Pancreas (tissue), 10 donors: ENCODE data around the gene PAFAH1B1. TPM values are rescaled to one million over a fixed set of nuclear protein-coding genes. Genes with fewer than 3 reads are reported as not detected.
"Not testable (repeated sequence)": the region's sequence is repeated elsewhere in the genome, so short reads cannot be mapped to it uniquely, and the experiment has no call there.

Source experiments
- ATAC-seq, 4 donors: fragments of 200-7000 bp; cut with Tn5 transposase; one replicate each; pipeline versions ENCODE4 v1.8.0 to v1.9.1; 2020; ENCODE audit warnings: mild to moderate bottlenecking in 4 of 4, moderate library complexity in 4 of 4
- DNase-seq, 6 donors: peaks; one replicate each; pipeline ENCODE4 v3.0.0-alpha.2; 2020
- FAIRE-seq: peaks from 2 replicates; lab custom pipeline; 2012; peaks lifted over from hg19 to GRCh38; lab: Jason Lieb, UNC
- H3K27ac ChIP-seq, 4 donors: fragments of 200-600 bp; sonication (generic); 1 replicate in 3 of 4; 2 replicates in 1 of 4; pipeline versions ENCODE4 v1.5.0 to v1.8.0; 2020
- H3K27me3 ChIP-seq, 4 donors: fragments of 200-600 bp; one replicate each; pipeline ENCODE4 v1.8.0; 2021
- H3K36me3 ChIP-seq, 3 donors: fragments of 200-600 bp; sonication (generic) in 1 of 3; one replicate each; pipeline versions ENCODE4 v1.5.0 to v1.8.0; 2020 to 2021
- H3K4me1 ChIP-seq, 3 donors: fragments of 200-600 bp; one replicate each; pipeline ENCODE4 v1.8.0; 2021
- H3K4me3 ChIP-seq, 4 donors: fragments of 200-600 bp; sonication (generic) in 2 of 4; one replicate each; pipeline versions ENCODE4 v1.5.0 to v1.8.0; 2020 to 2021
- H3K9me3 ChIP-seq, 4 donors: fragments of 200-600 bp; one replicate each; pipeline ENCODE4 v1.8.0; 2021
- WGBS, 2 donors: extraction: QIAGEN DNeasy Blood & Tissue Kit; methylation state at CpG; one replicate each; pipeline ENCODE4 v1.1.7; 2013; 5-methylcytosine and 5-hydroxymethylcytosine counted together
- intact Hi-C, 3 donors: fragments of 100-400 bp; cut with DNase I; formaldehyde crosslinking; loops; one replicate each; pipeline versions ENCODE4 v1.11.1 to v1.14.2; 2022
- polyA plus RNA-seq, 2 donors: library from polyadenylated mRNA; stranded (reverse); fragments of 200-250 nt; gene quantifications; one replicate each; pipeline ENCODE4 v1.2.3, GENCODE V29; 2013
- total RNA-seq, 6 donors: library from RNA; stranded (reverse); fragmentation: NEBNext Ultra II Directional in 4 of 6; extraction: Animal tissue kit (Norgen Biotek cat#: 25700) in 4 of 6; gene quantifications; one replicate each; pipeline versions ENCODE4 v1.2.1 to v1.2.4, GENCODE V29; 2021 to 2023
- TF ChIP-seq, protein P1 (sequence below), 4 donors: fragments of 200-600 bp; sonication (generic) in 3 of 4; IDR thresholded peaks; one replicate each; pipeline versions ENCODE4 v1.5.0 to v1.8.0; 2021; ENCODE audit warnings: antibody characterized with exemption in 4 of 4
- donor health status: healthy with polysubstance abuse.
- donor health status: DM: no; HTN: no; CAD: no; lungs with moderate emphysema.
- donor health status: DM: no; HTN: no; CAD: no.
- donor health status: control.
- donor health status: control.
- donor health status: Bipolar disorder and iron deficiency.
- donor health status: DM: yes; HTN: yes; CAD: no.
- donor health status: DM: no; HTN: no; CAD: no.
- donor health status: DM: no; HTN: no; CAD: no.
- donor health status: DM: yes; HTN: yes; CAD: no.

PAFAH1B1 gene
- total and polyA plus RNA-seq, 8 donors = 17.3 to 66.1 (median 34.9) TPM

DNA sequence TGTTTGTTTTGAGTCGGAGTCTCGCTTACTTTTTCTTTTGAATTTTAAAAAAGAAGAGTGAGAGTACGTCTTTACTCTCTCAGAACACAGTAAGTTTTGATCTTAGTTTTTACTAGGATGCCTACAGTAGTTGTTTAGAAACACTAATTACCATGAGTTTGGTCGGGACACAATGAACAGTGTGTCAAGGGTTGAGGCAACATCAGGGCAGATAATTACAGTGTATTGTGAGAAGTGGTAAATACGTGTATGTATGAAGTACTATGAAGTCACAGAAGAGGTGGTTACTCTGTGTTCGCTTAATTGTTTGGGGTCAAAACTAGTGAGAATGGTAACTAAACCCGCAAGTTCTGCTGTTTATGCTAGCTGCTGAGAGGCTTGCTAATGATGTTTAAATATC, 18.2 kb downstream of the PAFAH1B1 start:
- Histone ChIP-seq H3K4me1 (peaks cover 0 to 4% (median 4%) of the 10 kb centered on the region in 3 donors), H3K36me3 (no peaks in the 10 kb centered on the region), H3K9me3 (no peaks in the 10 kb centered on the region), H3K27ac (no peak overlapping the region), H3K4me3 (no peak overlapping the region), H3K27me3 (no peaks in the 10 kb centered on the region)
- no peak for DNase-seq
- no peak for FAIRE-seq
- intact Hi-C loops = no loop called here
- WGBS, 2 donors = 80 to 85% methylated on average over 7 of the region's 7 CpGs
- ATAC-seq = no peak
- TF ChIP-seq, protein P1, sequence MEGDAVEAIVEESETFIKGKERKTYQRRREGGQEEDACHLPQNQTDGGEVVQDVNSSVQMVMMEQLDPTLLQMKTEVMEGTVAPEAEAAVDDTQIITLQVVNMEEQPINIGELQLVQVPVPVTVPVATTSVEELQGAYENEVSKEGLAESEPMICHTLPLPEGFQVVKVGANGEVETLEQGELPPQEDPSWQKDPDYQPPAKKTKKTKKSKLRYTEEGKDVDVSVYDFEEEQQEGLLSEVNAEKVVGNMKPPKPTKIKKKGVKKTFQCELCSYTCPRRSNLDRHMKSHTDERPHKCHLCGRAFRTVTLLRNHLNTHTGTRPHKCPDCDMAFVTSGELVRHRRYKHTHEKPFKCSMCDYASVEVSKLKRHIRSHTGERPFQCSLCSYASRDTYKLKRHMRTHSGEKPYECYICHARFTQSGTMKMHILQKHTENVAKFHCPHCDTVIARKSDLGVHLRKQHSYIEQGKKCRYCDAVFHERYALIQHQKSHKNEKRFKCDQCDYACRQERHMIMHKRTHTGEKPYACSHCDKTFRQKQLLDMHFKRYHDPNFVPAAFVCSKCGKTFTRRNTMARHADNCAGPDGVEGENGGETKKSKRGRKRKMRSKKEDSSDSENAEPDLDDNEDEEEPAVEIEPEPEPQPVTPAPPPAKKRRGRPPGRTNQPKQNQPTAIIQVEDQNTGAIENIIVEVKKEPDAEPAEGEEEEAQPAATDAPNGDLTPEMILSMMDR (IDR thresholded peaks at IDR 0.05) = no peak

- Histone ChIP-seq H3K9me3 (no peaks in the 10 kb centered on the region), H3K27me3 (no peaks in the 10 kb centered on the region), H3K4me1 (peaks cover 0 to 4% (median 4%) of the 10 kb centered on the region in 3 donors), H3K27ac (no peak overlapping the region), H3K36me3 (no peaks in the 10 kb centered on the region), H3K4me3 (no peak overlapping the region)
- TF ChIP-seq, protein P1 (IDR thresholded peaks at IDR 0.05) = no peak
- DNase-seq (no peak), FAIRE-seq (no peak), ATAC-seq (no peak)
- intact Hi-C loops = no loop called here
- WGBS, 2 donors = 97% methylated on average over 7 of the region's 7 CpGs
These were observed 19.2 kb downstream of the PAFAH1B1 start for GRCh38 chr17:2612630-2613029.

DNA sequence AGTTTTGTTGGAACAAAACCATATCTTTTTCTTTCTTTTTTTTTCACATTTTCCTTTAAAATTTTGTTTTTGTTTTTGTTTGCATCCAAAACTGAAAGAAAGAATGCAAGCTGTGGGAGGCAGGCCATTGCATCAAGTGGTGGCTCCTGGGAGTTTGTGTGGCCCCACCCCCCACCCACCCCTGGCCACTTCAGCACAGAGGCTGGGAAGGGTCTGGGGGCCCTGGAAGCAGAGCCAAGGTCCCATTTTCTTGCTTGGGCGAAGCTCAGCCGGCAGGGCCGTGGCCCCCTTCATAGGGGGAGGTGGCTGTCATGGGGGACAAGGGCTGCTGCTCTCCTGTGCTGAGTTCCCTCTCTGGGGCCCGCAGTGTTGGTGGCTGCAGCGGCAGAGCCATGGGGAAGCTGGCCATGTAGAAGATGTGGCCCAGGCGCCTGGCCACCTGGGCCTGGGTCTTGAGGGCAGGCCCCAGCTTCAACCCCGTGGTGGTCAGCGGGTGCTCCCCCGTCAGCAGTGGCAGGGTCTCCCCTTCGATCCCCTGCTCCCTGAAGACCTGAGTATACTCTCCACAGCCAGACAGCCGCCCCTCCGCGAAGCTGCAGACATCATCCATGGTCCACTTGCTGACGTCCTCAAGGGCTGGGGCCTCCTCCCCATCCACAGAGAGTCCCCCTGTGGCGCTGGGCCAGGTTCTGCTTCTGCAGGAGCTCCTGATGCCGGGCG, 19.8 kb downstream of the PAFAH1B1 start:
- ATAC-seq (peak in 1 of 4 donors; percentile 13), FAIRE-seq (no peak), DNase-seq (peak in 2 of 6 donors; percentile 45 to 82)
- Histone ChIP-seq H3K36me3 (no peaks in the 10 kb centered on the region), H3K4me1 (peaks cover 0 to 4% (median 0%) of the 10 kb centered on the region in 3 donors), H3K9me3 (no peaks in the 10 kb centered on the region), H3K27me3 (no peaks in the 10 kb centered on the region), H3K27ac (no peak overlapping the region), H3K4me3 (no peak overlapping the region)
- intact Hi-C loops = no loop called here
- TF ChIP-seq, protein P1 (IDR thresholded peaks at IDR 0.05) = no peak
- 92 to 94% methylated on average over 16 to 17 of the region's 17 CpGs for WGBS, 2 donors

DNA sequence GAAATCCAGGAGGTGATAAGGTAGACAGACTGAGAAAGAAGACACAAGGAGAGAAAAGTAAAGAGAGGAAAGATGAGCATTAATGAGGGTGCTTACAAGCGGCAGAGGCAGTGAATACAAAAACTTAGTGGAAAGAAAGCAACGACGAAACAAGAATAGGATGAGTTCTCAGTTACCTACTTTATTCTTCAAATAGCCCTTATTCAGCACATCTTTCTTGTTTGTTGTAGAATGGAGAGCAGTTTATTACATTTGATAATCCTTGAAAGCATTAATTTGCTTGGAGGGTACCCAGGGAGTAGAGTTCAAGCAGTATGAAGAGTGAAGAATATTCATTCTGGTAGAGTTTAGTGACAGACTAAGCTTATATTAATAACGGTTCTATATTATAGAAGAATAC, 22.4 kb downstream of the PAFAH1B1 start:
- Histone ChIP-seq H3K36me3 (no peaks in the 10 kb centered on the region), H3K4me3 (no peak overlapping the region), H3K27ac (no peak overlapping the region), H3K4me1 (no peaks in the 10 kb centered on the region), H3K27me3 (no peaks in the 10 kb centered on the region), H3K9me3 (no peaks in the 10 kb centered on the region)
- no peak for DNase-seq
- FAIRE-seq = no peak
- intact Hi-C loops = no loop called here
- TF ChIP-seq, protein P1 (IDR thresholded peaks at IDR 0.05) = no peak
- no peak for ATAC-seq
- WGBS, 2 donors = 86 to 87% methylated on average over 4 of the region's 4 CpGs

GRCh38 chr17:2621241-2621640, 27.8 kb downstream of the PAFAH1B1 start:
- H3K27ac ChIP-seq = no peak overlapping the region
- ATAC-seq = peak in 1 of 4 donors; percentile 12
- no peak overlapping the region for H3K4me3 ChIP-seq
- 87 to 91% methylated on average over 3 of the region's 3 CpGs for WGBS, 2 donors
- no peak for DNase-seq
- TF ChIP-seq, protein P1 (IDR thresholded peaks at IDR 0.05) = no peak
- FAIRE-seq = no peak
- peaks cover 0 to 6% (median 0%) of the 10 kb centered on the region in 3 donors for H3K36me3 ChIP-seq
- H3K4me1 ChIP-seq = peaks cover 0 to 6% (median 0%) of the 10 kb centered on the region in 3 donors
- H3K9me3 ChIP-seq = no peaks in the 10 kb centered on the region
- intact Hi-C loops = no loop called here
- H3K27me3 ChIP-seq = no peaks in the 10 kb centered on the region

DNA sequence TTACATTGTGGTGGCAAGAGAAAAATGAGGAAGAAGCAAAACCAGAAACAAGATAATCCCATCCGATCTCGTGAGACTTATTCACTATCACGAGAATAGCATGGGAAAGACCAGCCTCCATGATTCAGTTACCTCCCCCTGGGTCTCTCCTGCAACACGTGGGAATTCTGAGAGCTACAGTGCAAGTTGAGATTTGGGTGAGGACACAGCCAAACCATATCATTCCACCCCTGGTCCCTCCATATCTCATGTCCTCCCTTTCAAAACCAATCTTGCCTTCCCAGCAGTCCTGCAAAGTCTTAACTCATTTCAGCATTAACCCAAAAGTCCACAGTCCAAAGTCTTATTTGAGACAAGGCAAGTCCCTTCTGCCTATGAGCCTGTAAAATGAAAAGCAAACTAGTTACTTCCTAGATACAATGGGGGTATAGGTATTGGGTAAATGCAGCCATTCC, 28.5 kb downstream of the PAFAH1B1 start:
- H3K36me3 ChIP-seq, intact Hi-C loops, H3K9me3 ChIP-seq, DNase-seq, H3K27me3 ChIP-seq, FAIRE-seq, H3K27ac ChIP-seq, H3K4me3 ChIP-seq, H3K4me1 ChIP-seq, ATAC-seq: not testable (repeated sequence)
- WGBS, 2 donors = 81 to 94% methylated on average over 4 of the region's 4 CpGs

DNA sequence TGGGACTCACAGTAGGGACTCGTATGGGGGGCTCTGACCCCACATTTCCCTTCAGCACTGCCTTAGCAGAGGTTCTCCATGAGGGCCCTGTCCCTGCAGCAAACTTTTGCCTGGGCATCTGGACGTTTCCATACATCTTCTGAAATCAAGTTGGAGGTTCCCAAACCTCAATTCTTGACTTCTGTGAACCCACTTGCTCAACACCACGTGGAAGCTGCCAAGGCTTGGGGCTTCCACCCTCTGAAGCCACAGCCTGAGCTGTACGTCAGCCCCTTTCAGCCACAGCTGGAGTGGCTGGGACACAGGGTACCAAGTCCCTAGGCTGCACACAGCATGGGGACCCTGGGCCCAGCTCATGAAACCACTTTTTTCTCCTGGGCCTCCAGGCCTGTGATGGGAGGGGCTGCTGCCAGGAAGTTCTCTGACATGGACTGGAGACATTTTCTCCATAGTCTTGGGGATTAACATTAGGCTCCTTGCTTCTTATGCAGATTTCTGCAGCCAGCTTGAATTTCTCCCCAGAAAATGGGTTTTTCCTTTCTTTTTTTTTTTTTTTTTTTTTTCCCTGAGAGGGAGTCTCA, 29.4 kb downstream of the PAFAH1B1 start:
- ATAC-seq, H3K4me3 ChIP-seq, DNase-seq, H3K9me3 ChIP-seq, H3K4me1 ChIP-seq, H3K36me3 ChIP-seq, FAIRE-seq, intact Hi-C loops, H3K27ac ChIP-seq, H3K27me3 ChIP-seq: not testable (repeated sequence)
- 91 to 97% methylated on average over 4 of the region's 4 CpGs for WGBS, 2 donors
